ENCODE results near the gene G0S2. TPM values are rescaled to one million over a fixed set of nuclear protein-coding genes. Genes with fewer than 3 reads are reported as not detected.

The G0S2 gene
- total and polyA plus RNA-seq, 9 of the 15 experiments (the other 6 are each of a cell fraction or from before 2014, with no cell fraction given), result 0.18 to 65.6 (median 11.4) TPM

DNA sequence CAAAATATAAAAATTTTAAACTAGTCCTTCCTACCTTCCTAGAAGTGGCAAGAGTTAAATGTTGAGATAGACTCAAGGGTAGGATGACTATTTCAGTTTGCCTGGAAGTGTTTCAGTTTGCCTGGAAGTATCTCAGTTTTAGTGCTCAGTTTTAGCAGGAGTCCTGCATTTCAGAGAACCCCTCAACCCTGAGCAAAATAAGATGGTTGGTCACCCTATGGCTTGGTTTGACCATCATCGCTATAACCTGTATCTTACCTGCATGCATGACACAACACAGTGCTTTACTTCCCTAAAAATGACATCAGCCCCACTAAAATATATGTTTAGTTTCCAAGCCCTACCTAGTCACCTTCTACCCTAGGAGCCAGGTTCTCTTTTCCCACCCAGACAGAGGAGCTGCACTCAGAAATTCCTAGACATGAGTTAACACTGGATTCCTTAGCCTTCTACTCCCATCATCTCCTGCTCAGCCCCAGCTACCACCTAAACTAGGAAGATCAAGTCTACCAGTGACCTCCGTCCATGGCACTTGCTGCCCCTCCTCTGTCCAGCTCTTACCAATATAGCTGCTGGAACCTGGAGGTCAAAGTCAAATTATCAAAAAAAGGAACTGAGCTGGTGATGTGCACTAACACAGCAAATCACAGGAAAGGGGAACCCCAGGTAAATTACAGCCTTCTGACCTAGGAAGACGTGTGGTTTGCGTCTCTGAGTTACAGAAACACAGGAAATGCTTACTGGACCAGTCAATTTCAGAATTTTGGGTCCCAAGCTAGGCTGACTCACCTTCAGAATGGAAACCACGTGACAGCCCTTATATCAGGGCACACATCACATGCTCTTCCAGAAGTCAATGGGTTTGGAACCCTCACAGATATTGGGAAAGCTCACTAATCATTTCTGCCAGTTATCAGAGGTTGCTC is 2.2 kb upstream of the G0S2 start (continued):
- TF ChIP-seq, protein P1, sequence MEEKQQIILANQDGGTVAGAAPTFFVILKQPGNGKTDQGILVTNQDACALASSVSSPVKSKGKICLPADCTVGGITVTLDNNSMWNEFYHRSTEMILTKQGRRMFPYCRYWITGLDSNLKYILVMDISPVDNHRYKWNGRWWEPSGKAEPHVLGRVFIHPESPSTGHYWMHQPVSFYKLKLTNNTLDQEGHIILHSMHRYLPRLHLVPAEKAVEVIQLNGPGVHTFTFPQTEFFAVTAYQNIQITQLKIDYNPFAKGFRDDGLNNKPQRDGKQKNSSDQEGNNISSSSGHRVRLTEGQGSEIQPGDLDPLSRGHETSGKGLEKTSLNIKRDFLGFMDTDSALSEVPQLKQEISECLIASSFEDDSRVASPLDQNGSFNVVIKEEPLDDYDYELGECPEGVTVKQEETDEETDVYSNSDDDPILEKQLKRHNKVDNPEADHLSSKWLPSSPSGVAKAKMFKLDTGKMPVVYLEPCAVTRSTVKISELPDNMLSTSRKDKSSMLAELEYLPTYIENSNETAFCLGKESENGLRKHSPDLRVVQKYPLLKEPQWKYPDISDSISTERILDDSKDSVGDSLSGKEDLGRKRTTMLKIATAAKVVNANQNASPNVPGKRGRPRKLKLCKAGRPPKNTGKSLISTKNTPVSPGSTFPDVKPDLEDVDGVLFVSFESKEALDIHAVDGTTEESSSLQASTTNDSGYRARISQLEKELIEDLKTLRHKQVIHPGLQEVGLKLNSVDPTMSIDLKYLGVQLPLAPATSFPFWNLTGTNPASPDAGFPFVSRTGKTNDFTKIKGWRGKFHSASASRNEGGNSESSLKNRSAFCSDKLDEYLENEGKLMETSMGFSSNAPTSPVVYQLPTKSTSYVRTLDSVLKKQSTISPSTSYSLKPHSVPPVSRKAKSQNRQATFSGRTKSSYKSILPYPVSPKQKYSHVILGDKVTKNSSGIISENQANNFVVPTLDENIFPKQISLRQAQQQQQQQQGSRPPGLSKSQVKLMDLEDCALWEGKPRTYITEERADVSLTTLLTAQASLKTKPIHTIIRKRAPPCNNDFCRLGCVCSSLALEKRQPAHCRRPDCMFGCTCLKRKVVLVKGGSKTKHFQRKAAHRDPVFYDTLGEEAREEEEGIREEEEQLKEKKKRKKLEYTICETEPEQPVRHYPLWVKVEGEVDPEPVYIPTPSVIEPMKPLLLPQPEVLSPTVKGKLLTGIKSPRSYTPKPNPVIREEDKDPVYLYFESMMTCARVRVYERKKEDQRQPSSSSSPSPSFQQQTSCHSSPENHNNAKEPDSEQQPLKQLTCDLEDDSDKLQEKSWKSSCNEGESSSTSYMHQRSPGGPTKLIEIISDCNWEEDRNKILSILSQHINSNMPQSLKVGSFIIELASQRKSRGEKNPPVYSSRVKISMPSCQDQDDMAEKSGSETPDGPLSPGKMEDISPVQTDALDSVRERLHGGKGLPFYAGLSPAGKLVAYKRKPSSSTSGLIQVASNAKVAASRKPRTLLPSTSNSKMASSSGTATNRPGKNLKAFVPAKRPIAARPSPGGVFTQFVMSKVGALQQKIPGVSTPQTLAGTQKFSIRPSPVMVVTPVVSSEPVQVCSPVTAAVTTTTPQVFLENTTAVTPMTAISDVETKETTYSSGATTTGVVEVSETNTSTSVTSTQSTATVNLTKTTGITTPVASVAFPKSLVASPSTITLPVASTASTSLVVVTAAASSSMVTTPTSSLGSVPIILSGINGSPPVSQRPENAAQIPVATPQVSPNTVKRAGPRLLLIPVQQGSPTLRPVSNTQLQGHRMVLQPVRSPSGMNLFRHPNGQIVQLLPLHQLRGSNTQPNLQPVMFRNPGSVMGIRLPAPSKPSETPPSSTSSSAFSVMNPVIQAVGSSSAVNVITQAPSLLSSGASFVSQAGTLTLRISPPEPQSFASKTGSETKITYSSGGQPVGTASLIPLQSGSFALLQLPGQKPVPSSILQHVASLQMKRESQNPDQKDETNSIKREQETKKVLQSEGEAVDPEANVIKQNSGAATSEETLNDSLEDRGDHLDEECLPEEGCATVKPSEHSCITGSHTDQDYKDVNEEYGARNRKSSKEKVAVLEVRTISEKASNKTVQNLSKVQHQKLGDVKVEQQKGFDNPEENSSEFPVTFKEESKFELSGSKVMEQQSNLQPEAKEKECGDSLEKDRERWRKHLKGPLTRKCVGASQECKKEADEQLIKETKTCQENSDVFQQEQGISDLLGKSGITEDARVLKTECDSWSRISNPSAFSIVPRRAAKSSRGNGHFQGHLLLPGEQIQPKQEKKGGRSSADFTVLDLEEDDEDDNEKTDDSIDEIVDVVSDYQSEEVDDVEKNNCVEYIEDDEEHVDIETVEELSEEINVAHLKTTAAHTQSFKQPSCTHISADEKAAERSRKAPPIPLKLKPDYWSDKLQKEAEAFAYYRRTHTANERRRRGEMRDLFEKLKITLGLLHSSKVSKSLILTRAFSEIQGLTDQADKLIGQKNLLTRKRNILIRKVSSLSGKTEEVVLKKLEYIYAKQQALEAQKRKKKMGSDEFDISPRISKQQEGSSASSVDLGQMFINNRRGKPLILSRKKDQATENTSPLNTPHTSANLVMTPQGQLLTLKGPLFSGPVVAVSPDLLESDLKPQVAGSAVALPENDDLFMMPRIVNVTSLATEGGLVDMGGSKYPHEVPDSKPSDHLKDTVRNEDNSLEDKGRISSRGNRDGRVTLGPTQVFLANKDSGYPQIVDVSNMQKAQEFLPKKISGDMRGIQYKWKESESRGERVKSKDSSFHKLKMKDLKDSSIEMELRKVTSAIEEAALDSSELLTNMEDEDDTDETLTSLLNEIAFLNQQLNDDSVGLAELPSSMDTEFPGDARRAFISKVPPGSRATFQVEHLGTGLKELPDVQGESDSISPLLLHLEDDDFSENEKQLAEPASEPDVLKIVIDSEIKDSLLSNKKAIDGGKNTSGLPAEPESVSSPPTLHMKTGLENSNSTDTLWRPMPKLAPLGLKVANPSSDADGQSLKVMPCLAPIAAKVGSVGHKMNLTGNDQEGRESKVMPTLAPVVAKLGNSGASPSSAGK (IDR thresholded peaks at IDR 0.05), result peak; percentile 82
- no peak for TF ChIP-seq KHSRP (IDR thresholded peaks at IDR 0.05)
- TF ChIP-seq FOXA1 (IDR thresholded peaks at IDR 0.05; ENCODE audit: borderline replicate concordance), result no peak
- no peak for TF ChIP-seq SP1 (CRISPR knock-in tag; IDR thresholded peaks at IDR 0.05)
- TF ChIP-seq ZNF717 (CRISPR knock-in tag; IDR thresholded peaks at IDR 0.05), result no peak
- no peak for TF ChIP-seq TAF7 (tag; IDR thresholded peaks at IDR 0.05)
- no peak for TF ChIP-seq JUNB (CRISPR knock-in tag; conservative IDR thresholded peaks at IDR 0.05)
- TF ChIP-seq ZFP36 (IDR thresholded peaks at IDR 0.05; ENCODE audit: low read depth, low read length, partially characterized antibody), result no peak
- TF ChIP-seq, protein P2, sequence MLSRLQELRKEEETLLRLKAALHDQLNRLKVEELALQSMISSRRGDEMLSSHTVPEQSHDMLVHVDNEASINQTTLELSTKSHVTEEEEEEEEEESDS (CRISPR knock-in tag; IDR thresholded peaks at IDR 0.05), result no peak
- peak in 1 of 2 experiments; percentile 27; a peak in 1 of 4 replicates for TF ChIP-seq RCOR1 (IDR thresholded peaks at IDR 0.05; ENCODE audit: borderline replicate concordance in 1 of 2, low read depth in 2 of 2, low read length in 2 of 2)
- peak; percentile 81; the same call in 1 of the 2 replicates for TF ChIP-seq GTF2E2 (tag; IDR thresholded peaks at IDR 0.05)
- TF ChIP-seq MCM3 (IDR thresholded peaks at IDR 0.05), result no peak
- no peak for TF ChIP-seq ZNF12 (CRISPR knock-in tag; IDR thresholded peaks at IDR 0.05)
- peak; percentile 51; the same call in 1 of the 2 replicates for TF ChIP-seq SMAD4 (CRISPR knock-in tag; conservative IDR thresholded peaks at IDR 0.05)
- peak; percentile 79 for TF ChIP-seq ZEB2 (IDR thresholded peaks at IDR 0.05)
- TF ChIP-seq NFE2L1 (tag; IDR thresholded peaks at IDR 0.05; ENCODE audit: borderline replicate concordance, low read depth), result no peak
- TF ChIP-seq HNRNPUL1 (IDR thresholded peaks at IDR 0.05; ENCODE audit: low read length), result no peak
- no peak for TF ChIP-seq ZNF274 (IDR thresholded peaks at IDR 0.05; ENCODE audit: borderline replicate concordance, low read depth, low read length)

Data from K562 (cell line).